ENCODE results near the gene PDZD7. TPM values are rescaled to one million over a fixed set of nuclear protein-coding genes. Genes with fewer than 3 reads are reported as not detected.

The PDZD7 gene
- total RNA-seq, 1 experiment from 2014 or later: 1.8 TPM

- Histone ChIP-seq H3K4me1 (ENCODE audit: control insufficient read depth, insufficient read depth, low read length) (peaks cover 34% of the 10 kb centered on the region), H3K4me3 (ENCODE audit: low read depth in 2 of 2, low read length in 2 of 2) (peak overlapping the region; percentile 64 to 94), H3K27me3 (ENCODE audit: control insufficient read depth, insufficient read depth, low read length) (no peaks in the 10 kb centered on the region), H3K36me3 (ENCODE audit: control insufficient read depth, insufficient read depth, low read length) (no peaks in the 10 kb centered on the region), H3K9me3 (ENCODE audit: control insufficient read depth, insufficient read depth, low read depth, low read length) (no peaks in the 10 kb centered on the region), H3K27ac (ENCODE audit: low read length) (peak overlapping the region; percentile 91)
- ChIA-PET POLR2A (no interaction called here), CTCF (interaction anchor here (0.6 to 3.7 kb wide), 9 partner anchors 8 to 443 kb away, joined by 3 to 19 read pairs (median 6); partner anchors contain the start of genes PDZD7 and SFXN3)
- intact Hi-C loops (cut with micrococcal nuclease; ENCODE audit: unreplicated experiment) (no loop called here), in situ Hi-C loops (cut with HindIII; ENCODE audit: low pct_unique_long_range_greater_than_20kb, low sequenced_read_pairs) (no loop called here)
- ATAC-seq (peak; percentile 64), DNase-seq (ENCODE audit: low read depth, low spot score) (no peak)
- BruUV-seq (replicated peaks): no TSS peak
- TF ChIP-seq TCF7L2 (IDR thresholded peaks at IDR 0.05; ENCODE audit: low read depth, low read length) (no peak), REST (IDR thresholded peaks at IDR 0.05; ENCODE audit: insufficient read depth in 1 of 2, low read depth in 2 of 2, low read length in 1 of 2) (peak; percentile 20 to 43; a peak in 2 of 4 replicates), CTCF (IDR thresholded peaks at IDR 0.05) (peak; percentile 95), SIN3A (IDR thresholded peaks at IDR 0.05; ENCODE audit: borderline replicate concordance, insufficient read depth, low read depth, low read length) (no peak), POLR2AphosphoS5 (IDR thresholded peaks at IDR 0.05; ENCODE audit: low read depth, low read length) (no peak)
These were observed 36.6 kb upstream of the PDZD7 start for GRCh38 chr10:101067356-101068083.

GRCh38 chr10:101066896-101067355 lies 36.0 kb upstream of the PDZD7 start:
- in situ Hi-C loops (cut with HindIII; ENCODE audit: low pct_unique_long_range_greater_than_20kb, low sequenced_read_pairs) (no loop called here), intact Hi-C loops (cut with micrococcal nuclease; ENCODE audit: unreplicated experiment) (no loop called here)
- POLR2A ChIA-PET: interaction anchor here (1.0 kb wide), 1 partner anchor 24 kb away, joined by 7 read pairs; no protein-coding TSS in a partner anchor
- Histone ChIP-seq H3K27me3 (ENCODE audit: control insufficient read depth, insufficient read depth, low read length) (no peaks in the 10 kb centered on the region), H3K4me1 (ENCODE audit: control insufficient read depth, insufficient read depth, low read length) (peaks cover 38% of the 10 kb centered on the region), H3K36me3 (ENCODE audit: control insufficient read depth, insufficient read depth, low read length) (no peaks in the 10 kb centered on the region), H3K4me3 (ENCODE audit: low read depth in 2 of 2, low read length in 2 of 2) (peak overlapping the region; percentile 64 to 94), H3K9me3 (ENCODE audit: control insufficient read depth, insufficient read depth, low read depth, low read length) (no peaks in the 10 kb centered on the region), H3K27ac (ENCODE audit: low read length) (peak overlapping the region; percentile 93)
- no TSS peak for BruUV-seq (replicated peaks)
- ATAC-seq (peak; percentile 2), DNase-seq (ENCODE audit: low read depth, low spot score) (no peak)
- 0 out of 2 replicates have a peak, but pooled peaks have one; percentile 32 for TF ChIP-seq CTCF (IDR thresholded peaks at IDR 0.05)
- TF ChIP-seq TCF7L2 (IDR thresholded peaks at IDR 0.05; ENCODE audit: low read depth, low read length): no peak
- CTCF ChIA-PET: interaction anchor here (0.6 to 3.7 kb wide), 11 partner anchors 8 to 75 kb away, joined by 3 to 19 read pairs (median 6); partner anchors contain the start of genes PDZD7 and SFXN3
